CD4-positive, alpha-beta T cell treated with Interferon alpha-2 for 1 hour (primary cell): ENCODE measurements around the gene SHF.
A peak's percentile ranks its signal among the peaks of the same experiment; 100 is the strongest.
"Not testable (repeated sequence)": the region's sequence is repeated elsewhere in the genome, so short reads cannot be mapped to it uniquely, and the experiment has no call there.

ENCODE experiments used
- DNase-seq, 2 donors: peaks; one replicate each; pipeline ENCODE4 v3.0.0-alpha.2; 2020 to 2022

The SHF gene

GRCh38 chr15:45143056-45143455 is 44.7 kb downstream of the SHF start:
- no peak for DNase-seq

GRCh38 chr15:45141386-45141785 is 46.4 kb downstream of the SHF start:
- DNase-seq: no peak

- DNase-seq: no peak
These were observed 47.1 kb downstream of the SHF start for GRCh38 chr15:45140557-45141250.

GRCh38 chr15:45139770-45140169 is 48.0 kb downstream of the SHF start:
- no peak for DNase-seq

- no peak for DNase-seq
These were observed 48.7 kb downstream of the SHF start for GRCh38 chr15:45138814-45139765.

- DNase-seq: no peak
These were observed 50.1 kb downstream of the SHF start for GRCh38 chr15:45137703-45138102.

- DNase-seq: peak in 1 of 2 donors; percentile 20
These were observed 51.4 kb downstream of the SHF start for GRCh38 chr15:45136378-45136764.

- DNase-seq: not testable (repeated sequence)
These were observed 51.9 kb downstream of the SHF start for GRCh38 chr15:45135705-45136377.

- DNase-seq: peak in 1 of 2 donors; percentile 20
These were observed 52.8 kb downstream of the SHF start for GRCh38 chr15:45134682-45135604.

- DNase-seq: no peak
These were observed 53.7 kb downstream of the SHF start for GRCh38 chr15:45134046-45134445.

- DNase-seq: no peak
These were observed 54.2 kb downstream of the SHF start for GRCh38 chr15:45133561-45133920.

- no peak for DNase-seq
These were observed 54.8 kb downstream of the SHF start for GRCh38 chr15:45132844-45133560.

GRCh38 chr15:45131510-45131909 is 56.3 kb downstream of the SHF start:
- no peak for DNase-seq

GRCh38 chr15:45130291-45131000 is 57.3 kb downstream of the SHF start:
- no peak for DNase-seq

GRCh38 chr15:45129651-45130129 is 58.1 kb downstream of the SHF start, which contains the start of the genes DUOX1 and DUOXA1:
TSS of gene DUOX1 (plus strand) at chr15:45129994. CDS start at chr15:45131967, 1,973 bp downstream.
TSS of gene DUOXA1 (minus strand) at chr15:45129879. CDS start at chr15:45123014, 6,865 bp downstream.
- DNase-seq: peak in 1 of 2 donors; percentile 19

- no peak for DNase-seq
These were observed 58.7 kb downstream of the SHF start for GRCh38 chr15:45128971-45129639.

GRCh38 chr15:45126535-45127158 is 61.1 kb downstream of the SHF start:
- peak; percentile 39 to 69 for DNase-seq

GRCh38 chr15:45123397-45123796 is 64.4 kb downstream of the SHF start:
- no peak for DNase-seq

GRCh38 chr15:45122719-45123118 is 65.0 kb downstream of the SHF start:
- no peak for DNase-seq
